Inflammatory macrophage treated with lipopolysaccharide for 4 hours (primary cell): ENCODE data around the gene DAP.
"Not testable (repeated sequence)": the region's sequence is repeated elsewhere in the genome, so short reads cannot be mapped to it uniquely, and the experiment has no call there.

Experiments
- DNase-seq: peaks from one replicate; pipeline ENCODE4 v3.0.0-alpha.2; 2020

The DAP gene

DNA sequence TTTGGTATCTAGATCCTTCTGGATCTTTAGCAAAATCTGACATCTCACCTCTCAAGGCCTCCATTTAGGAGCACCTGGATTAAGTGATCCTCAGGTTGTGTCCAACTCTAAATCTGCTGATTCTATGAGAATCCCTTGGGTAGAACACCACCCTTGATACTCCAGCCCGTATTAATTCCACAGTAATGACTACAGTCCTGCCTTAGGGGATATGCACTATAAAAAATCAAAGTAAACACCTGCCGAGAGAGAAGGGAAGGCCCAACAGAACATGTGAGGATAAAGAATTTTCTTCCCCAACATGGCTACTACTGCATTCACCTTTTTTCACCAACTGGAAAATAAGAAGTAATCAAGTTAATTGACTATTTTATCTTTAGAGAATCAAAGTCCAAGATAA lies 27.6 kb downstream of the DAP start:
- no peak for DNase-seq

DNA sequence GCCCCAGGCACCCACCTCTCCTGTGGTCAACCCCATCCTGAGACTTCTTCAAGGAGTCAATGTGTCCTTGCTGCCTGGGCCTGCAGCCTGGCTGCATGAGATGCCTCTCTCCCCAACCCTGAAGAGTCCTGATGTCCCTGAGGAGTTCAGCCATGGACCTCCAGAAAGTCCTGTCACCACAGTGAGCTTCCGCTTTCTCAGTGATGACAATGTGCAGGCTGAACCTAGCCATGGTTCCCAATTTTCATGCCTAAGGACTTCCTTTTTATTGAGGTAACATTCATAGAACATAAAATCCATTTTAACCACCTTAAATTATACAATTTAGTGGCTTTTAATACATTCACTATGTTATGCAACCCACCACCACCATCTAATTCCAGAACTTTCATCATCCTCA lies 29.1 kb downstream of the DAP start:
- peak; percentile 58 for DNase-seq

DNA sequence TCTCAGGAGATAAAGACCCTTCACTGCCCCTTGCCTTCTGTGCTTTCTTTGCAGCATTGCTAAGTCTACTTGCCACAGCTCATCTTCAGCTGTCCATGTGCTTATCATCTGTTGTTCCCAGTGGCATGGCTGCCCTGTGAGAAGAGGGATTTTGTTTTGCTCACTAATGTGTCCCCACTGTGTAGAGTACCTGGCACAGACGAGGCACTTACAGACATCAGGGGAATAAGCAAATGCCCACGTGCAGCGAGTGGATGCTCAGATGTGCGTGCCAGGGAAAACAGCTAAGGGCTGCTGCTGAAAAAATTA lies 31.0 kb downstream of the DAP start:
- no peak for DNase-seq

DNA sequence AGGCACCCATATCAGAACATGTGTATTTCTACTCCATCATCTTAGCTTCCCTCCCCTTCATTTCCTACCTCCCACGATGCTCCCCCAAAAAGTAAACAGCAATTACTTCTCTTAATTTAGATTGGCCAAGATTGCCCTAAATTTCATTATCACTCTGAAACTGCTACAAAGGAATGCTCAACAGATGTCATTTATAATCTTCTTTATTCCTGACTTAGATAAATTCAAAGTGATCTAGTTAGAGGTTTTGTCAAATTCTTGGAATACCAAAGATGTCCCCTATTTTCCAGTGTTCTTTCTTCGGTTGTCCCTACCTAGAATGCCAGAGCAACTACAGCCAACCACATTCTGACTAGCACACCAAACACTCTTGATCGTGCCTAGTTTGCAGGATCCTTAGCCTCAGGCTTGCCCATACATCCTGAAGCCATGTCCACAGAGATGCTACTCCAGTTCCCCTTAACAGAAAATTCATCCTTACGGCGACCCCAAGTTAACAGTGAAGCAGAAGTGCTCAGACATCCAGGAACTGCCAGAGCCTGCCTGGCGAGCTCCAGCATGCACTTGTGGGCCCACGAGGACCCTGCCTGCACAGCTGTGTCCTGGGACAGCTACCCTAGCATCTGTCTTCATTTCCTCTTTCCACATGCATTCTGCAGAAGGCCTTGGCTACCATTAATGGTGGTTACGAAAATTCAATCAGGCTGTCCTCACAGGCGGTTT lies 31.6 kb downstream of the DAP start:
- DNase-seq, result peak; percentile 15

DNA sequence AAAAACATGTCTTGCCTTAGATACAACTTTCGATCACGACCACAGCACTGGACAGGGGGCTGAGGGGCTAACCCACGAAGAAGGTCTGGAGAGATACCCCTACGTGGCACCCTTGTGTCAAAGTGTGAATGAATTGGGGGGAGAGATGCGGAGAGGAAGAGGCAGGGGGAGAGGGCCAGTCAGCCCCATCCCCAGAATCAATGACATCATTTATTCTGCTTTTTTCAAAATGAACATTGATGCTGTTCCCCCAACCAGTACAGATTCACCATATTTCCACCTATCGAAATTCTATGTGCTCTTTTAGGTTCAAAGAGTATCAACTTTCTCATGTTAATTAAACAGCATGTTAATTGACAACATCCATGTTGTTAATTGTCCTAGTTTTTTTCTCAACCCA lies 32.4 kb downstream of the DAP start:
- DNase-seq, result no peak

DNA sequence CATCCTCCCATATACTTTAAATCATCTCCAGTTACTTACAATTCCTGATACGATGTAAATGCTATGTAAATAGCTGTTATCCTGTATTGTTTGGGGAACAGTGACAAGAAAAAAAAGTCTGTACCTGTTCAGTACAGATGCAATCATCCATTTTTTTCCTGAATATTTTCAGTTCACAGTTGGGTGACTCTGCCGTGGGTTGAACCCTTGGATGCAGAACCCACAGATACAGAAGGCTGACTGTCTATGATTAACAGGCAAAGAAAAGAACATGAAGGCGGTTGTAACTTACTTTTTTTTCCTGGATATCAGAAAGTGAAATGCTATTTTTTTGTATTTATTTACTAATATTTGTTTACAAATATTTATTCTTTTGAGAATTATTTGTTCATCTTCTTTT lies 33.2 kb downstream of the DAP start:
- DNase-seq, result no peak

DNA sequence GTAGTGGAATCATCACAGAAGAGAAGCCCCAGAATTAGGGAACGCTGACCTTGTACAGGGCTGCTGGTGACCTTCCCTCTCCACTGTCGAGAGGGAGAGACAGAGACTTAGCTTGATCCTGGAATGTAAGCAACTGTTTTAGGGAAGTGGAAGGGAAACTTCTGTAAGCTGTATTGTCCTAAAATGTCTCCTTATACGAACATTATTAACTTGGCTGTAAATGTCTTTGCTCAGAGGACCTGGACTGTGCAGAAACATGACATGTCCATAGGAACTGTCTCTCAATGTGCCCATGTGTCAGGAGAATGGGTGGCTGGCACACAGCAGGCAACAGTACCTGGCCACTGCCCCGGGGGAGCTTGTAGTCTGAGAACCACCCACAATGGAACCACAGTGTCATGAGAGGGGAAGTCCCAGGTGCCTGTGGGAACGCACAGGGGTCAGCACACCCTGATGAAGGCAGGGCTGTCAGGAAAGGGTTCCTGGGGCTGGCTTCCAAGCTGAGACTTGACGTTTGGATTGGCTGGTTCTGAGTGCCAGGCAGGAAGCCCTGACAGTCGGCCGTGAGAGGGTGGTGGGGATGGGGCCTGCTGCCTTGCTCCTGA lies 34.0 kb downstream of the DAP start:
- DNase-seq, result peak; percentile 29

DNA sequence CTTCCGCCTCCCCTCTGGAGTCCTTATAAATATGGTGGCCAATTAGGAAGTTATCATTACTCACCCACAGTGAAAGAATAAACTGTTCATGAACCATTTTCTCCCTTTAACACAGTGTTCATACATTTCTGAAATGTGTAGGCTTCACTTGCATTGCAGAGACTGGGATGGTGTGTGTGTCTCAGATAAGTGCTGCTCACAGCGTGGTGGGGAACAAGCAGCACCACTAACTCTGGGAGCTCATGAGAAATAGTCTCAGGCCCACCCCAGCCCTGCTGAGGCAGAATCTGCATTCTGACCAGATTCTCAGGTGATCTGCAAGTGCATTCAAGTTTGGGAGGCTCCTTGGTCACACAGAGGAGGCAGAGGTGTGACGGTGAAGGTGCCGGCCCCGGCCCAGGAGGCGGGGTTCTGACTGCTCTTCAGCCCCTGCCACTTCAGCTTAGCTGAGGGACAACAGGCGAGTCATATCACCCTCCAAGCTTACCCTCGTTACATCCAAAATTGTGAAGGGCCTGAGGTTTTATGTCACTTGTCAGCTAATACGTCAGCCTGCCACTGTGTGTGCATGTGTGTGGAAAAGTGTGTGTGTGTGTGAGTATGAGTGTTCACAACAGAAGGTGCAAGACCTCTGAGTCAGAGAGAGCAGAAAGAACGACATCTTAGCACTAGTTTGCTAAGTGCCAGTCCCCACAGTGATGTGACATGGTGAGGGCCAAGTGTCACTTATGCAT lies 34.7 kb downstream of the DAP start:
- DNase-seq, result no peak

DNA sequence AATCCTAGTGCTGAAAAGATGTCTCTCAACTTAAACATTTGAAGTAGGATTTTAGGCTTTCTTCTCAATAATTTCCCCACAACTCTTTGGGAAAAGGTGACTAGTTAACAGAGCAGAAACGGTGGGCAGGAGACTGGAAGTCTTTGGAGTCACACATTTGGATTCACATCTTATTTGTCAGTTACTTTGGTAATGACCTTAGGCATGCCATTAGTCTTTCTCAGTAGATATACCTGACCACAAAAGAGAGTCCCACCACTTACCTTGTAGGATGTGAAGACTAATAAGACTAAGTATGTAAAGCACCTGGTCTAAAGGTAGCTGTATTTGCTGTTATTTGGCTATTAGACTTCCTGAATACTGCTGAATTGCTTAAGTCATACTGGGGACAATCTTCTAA lies 35.4 kb downstream of the DAP start:
- no peak for DNase-seq

DNA sequence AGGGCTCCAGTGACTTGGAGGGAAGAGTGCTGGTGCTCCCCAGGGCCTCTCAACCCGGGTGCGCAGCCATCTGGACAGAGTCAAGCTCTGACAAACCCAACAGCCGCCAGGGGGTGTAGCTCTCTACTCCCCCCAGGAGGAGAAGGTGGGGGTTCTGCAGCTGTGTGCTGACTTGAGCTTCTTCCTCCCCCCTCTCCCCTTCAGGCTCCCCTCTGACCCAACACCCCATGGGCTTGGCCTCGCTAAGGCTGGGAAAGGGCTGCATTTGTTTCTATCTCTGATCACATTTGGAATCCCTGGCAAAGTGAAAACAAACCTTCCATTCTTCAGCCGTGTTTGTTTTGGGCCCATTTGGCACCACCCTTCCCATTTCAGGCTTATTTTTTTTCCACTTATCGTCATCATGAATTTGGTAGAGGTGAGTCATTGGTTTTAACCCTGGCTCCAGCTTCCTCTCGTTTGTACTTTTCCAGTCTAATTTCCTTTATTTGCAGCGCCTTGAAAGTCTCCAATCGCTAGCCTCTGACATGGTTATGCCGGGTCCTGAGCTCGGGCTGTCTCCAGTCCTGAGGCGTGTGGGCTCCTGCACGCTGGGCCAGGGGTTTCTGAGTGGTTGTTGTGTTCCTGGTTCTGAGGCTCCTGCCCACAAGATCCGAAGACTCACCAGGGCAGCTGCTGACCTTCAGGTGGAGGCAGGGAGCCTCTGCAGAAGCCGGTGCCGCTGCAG lies 36.1 kb downstream of the DAP start:
- no peak for DNase-seq

DNA sequence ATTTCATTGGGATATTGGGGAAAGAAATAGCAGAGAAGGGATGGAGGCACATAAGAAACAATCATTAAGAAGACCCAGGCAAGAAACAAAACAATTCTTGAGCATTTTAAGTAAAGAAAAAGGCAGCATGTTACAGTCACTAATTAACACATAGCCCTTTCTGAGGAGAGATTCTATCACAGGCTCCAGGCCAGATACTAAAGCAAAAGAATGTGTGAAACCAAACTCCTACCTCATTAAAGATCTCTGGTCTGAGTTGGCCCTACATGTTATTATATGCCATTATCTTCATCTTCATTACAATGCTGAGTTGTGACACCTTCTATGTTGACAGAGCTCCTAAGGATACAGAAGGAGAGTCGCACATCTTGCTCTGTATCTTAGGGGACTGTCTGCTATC lies 37.5 kb downstream of the DAP start:
- DNase-seq, result no peak

DNA sequence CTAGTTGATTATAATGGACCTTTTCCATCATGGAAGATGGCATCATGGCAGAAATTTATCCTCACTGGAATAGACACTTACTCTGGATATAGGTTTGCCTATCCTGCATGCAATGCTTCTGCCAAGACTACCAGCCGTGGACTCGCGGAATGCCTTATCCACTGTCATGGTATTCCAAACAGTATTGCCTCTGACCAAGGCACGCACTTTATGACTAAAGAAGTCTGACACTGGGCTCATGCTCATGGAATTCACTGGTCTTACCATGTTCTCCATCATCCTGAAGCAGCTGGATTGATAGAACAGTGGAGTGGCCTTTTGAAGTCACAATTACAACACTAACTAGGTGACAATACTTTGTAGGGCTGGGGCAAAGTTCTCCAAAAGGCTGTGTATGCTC lies 40.3 kb downstream of the DAP start:
- DNase-seq, result not testable (repeated sequence)

DNA sequence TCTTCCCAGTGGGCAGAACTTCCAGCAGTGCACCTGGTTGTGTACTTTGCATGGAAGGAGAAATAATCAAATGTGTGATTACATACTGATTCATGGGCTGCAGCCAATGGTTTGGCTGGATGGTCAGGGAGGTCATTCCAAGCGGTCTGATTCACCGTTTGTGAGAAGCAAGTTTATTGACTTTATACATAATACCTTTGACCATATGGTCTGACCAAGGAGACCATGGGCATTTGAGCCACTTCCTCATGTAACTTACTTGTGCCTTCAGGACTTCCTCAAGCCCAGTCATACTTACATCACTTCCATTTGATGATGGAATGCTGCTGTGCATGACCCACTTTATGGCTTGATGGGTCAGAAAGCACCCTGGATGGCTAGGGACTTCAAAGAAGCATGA lies 41.1 kb downstream of the DAP start:
- DNase-seq, result peak; percentile 60

DNA sequence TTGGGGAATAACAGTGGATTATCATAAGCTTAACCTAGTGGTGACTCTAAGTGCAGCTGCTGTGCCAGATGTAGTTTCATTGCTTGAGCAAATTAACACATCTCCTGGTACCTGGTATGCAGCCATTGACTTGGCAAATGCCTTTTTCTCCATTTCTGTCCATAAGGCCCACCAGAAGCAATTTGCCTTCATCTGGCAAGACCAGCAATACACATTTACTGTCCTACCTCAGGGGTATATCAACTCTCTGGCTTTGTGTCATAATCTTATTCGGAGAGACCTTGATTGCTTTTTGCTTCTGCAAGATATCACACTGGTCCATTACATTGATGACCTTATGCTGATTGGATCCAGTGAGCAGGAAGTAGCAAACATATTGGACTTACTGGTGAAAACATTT lies 42.4 kb downstream of the DAP start:
- not testable (repeated sequence) for DNase-seq

DNA sequence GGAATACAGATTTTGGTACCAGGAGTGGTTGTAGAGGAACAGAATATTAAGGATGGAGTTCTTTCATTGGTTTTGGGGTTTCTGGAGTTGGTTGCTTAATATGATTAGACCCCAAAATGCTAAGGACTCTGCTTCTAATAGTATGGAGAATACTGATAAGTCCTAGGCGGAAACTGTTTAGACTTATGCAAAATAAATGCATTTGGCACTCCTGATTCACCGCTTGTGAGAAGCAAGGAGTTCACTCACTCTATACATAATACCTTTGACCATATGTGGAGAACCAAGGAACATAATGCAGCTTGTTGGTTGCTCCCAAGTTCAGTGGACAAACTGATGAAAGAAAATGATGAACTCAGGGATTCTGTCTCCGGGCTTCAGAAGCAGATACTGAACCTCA lies 44.2 kb downstream of the DAP start:
- not testable (repeated sequence) for DNase-seq

DNA sequence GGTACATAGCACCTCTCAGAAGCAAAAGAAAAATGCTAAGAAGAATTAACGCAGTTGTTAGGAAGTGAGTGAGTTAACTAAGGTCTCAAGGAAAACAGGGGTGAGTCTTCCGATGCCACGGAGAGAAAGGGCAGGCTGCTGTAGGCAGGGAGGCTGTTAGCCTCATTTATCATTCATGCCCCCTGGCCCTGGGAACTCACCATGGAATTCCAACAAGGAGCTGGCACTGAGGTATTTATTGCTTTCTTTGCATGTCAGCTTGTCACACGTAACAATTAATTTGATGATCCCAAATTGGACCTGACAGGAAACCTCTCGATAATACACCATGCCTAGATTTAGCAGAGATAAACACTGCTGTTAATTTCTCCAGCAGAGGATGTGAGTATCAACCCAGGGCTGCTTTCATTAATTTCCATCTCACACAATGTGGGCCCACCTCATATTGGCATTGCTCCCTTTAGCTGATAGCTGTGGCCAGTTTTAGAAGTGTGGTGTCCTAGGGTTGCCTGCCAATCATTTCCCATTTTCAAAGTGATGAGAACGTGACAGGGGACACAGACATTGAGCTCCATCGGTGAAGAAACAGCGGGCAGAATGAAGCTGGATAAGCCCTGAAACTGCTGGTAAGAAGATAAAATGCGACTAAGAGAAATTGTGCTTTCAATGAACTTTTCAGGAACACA lies 45.3 kb downstream of the DAP start:
- DNase-seq, result no peak

DNA sequence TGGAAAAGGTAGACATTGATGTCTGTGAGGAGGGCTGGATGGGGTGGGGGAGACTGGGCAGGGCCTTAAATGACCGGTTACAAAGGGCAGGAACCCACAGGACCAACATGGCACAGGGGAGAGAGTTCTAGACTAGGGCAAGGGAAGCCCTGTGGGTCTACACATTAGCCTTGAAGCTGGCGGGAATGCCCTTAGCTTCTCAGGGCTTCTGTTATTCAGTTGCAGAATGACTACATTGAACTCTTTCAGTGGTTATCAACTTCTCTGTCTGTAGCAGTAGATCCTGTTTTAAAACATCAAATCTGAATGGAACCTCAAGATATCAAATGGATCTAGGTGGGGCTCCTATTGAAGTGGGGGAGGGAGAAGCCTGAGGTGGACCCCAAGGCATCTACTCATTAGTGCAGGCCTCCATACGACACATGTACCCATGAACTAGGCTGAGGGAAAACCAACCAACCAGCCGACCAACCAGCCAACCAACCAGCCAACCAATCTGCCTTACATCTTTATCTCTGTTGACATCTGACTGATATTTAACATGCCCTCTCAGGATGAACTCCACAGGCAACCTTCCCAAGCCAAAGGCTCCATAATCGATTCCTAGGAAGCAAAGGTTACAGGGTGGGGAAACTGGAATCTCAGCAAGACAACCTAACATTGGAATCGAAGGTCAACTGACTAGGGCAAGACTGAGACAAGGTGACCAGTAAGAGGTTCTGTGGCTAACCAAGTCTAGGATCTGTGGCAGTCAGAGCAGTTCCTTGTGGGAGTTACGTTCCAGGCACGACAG lies 48.3 kb downstream of the DAP start:
- DNase-seq, result no peak

DNA sequence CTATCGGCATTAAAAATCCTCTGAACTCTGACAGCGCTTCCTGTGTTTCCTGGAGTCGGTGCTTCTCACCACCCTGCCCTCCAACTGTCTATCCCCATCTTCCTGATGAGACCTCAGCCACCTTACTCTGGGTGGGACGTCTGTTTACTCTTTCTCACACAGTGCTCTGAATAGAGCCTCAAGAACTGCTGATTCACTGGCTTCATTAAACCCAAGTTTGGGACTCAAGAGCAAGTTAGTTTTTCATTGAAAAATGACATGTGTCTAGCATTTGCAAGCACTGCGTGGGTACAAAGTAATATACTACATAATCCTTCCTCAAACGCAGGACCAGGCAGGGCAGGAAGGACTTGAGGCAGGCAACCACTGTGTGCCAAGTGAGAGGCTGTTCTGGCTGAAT lies 49.5 kb downstream of the DAP start:
- no peak for DNase-seq

DNA sequence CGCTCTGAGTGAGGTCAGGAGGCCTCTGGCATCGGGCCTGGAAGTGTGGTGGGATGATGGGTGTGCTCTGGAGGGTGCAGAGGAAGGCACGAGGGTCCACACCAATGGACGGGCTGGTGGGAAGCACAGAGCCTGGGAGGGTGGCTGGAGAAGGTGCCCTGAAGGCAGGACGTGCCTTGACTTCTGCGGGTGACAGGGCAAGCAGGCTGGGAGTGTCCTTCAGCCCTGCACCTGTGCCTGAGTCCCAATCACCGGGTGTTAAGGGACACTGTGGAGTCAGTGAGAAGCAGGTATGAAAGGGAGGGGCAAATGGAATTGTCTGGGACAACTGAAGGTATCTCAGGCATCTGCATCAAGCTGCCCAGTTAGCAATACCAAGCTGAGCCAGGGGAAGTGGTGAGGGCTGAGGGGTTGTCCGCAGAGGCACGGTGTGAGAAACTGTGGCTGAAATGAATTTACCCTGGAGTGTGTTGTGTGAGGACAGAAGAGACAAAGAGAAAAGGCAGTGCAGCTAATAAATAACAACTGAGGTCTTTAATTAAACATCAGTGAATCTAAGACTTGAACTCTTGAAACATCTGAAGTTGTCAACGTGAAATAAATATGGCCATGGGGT lies 50.4 kb downstream of the DAP start:
- no peak for DNase-seq

DNA sequence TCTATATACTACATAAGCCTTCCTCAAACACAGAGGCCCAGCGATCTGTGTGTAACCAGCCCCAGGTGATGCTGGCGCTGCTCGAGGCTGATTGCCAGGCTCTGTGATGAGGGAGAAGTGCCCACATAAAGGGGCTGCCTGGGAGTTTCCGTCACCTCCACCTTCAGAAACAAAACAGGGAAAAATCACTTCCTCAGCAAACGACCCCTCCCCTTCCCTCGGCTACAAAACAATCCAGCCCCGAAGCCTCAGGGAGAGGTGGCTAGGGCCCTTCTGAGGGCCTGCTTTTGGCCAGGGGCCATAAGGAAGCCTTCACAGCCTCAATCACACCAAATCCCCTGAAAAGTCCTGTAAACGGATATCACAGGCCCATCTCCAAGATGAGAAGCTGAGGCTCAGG lies 51.1 kb downstream of the DAP start:
- no peak for DNase-seq

DNA sequence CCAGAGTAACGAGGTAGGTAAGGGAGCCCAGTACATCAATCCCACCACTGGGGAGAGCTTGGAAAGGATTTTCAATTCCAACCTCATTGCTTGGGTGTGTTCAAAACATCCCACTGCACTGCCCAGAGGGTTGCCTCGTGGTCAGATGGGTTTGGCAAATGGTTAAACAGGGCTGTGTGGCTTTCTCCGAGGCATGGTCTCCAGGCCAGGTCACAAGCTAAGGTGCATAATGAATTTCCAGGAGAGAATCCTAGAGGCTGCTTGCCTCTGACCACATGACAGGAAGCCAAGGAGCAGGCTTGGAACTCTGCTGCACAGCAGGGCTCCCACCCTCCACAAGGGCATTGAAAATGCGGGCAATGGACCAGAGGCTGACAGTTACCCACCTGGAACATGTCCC lies 51.6 kb downstream of the DAP start:
- DNase-seq, result no peak
